H9 (cell line): Measurements from ENCODE around the gene IQGAP2. TPM values are rescaled to one million over a fixed set of nuclear protein-coding genes. Genes with fewer than 3 reads are reported as not detected.

ENCODE experiments used
- DNase-seq: peaks from one replicate; pipeline ENCODE4 v3.0.0-alpha.2; 2017
- H2AFZ ChIP-seq: one replicate; pipeline ENCODE4 v1.6.1; 2013; ENCODE audit warnings: mild to moderate bottlenecking, low read length, control low read depth, moderate library complexity
- H2AK5ac ChIP-seq: 2 replicates; pipeline ENCODE4 v1.6.1; 2013; ENCODE audit warnings: low read length, control low read depth, mixed read lengths; ENCODE audit not compliant: insufficient read length
- H2BK120ac ChIP-seq: one replicate; pipeline ENCODE4 v1.6.1; 2013; ENCODE audit warnings: low read depth, mild to moderate bottlenecking, low read length, control low read depth, inconsistent platforms; ENCODE audit not compliant: poor library complexity, severe bottlenecking
- H2BK12ac ChIP-seq: 2 replicates; pipeline ENCODE4 v1.6.1; 2013; ENCODE audit warnings: low read length, control low read depth, mixed read lengths, low read depth; ENCODE audit not compliant: insufficient read length
- H2BK15ac ChIP-seq: 2 replicates; pipeline ENCODE4 v1.6.1; 2013; ENCODE audit warnings: low read depth, low read length, control low read depth
- H2BK20ac ChIP-seq: one replicate; pipeline ENCODE4 v1.6.1; 2013; ENCODE audit warnings: low read depth, mild to moderate bottlenecking, low read length, control low read depth, inconsistent platforms; ENCODE audit not compliant: poor library complexity, severe bottlenecking
- H2BK5ac ChIP-seq: 2 replicates; pipeline ENCODE4 v1.6.1; 2013; ENCODE audit warnings: low read length, control low read depth, mixed read lengths; ENCODE audit not compliant: insufficient read length
- H3K14ac ChIP-seq: 2 replicates; pipeline ENCODE4 v1.6.1; 2013; ENCODE audit warnings: low read length, control low read depth; ENCODE audit not compliant: insufficient read depth
- H3K18ac ChIP-seq: 2 replicates; pipeline ENCODE4 v1.6.1; 2013; ENCODE audit warnings: low read depth, mild to moderate bottlenecking, mixed read lengths, low read length, control low read depth; ENCODE audit not compliant: insufficient read length
- H3K23ac ChIP-seq: 2 replicates; pipeline ENCODE4 v1.6.1; 2013; ENCODE audit warnings: low read length, control low read depth, mixed read lengths, low read depth; ENCODE audit not compliant: insufficient read length
- H3K23me2 ChIP-seq: 2 replicates; pipeline ENCODE4 v1.6.1; 2013; ENCODE audit warnings: low read depth, mild to moderate bottlenecking, mixed read lengths, low read length, control low read depth; ENCODE audit not compliant: insufficient read length, poor library complexity, severe bottlenecking
- H3K27ac ChIP-seq: 2 replicates; pipeline ENCODE4 v1.5.1; 2013; ENCODE audit warnings: low read length, control low read depth, mixed read lengths, low read depth; ENCODE audit not compliant: insufficient read length
- H3K27me3 ChIP-seq: 2 replicates; pipeline ENCODE4 v1.6.1; 2013; ENCODE audit warnings: low read length, control low read depth, inconsistent platforms; ENCODE audit not compliant: insufficient read depth
- H3K4ac ChIP-seq: 2 replicates; pipeline ENCODE4 v1.6.1; 2013; ENCODE audit warnings: low read depth, mild to moderate bottlenecking, control low read depth, inconsistent platforms, low read length, moderate library complexity
- H3K4me1 ChIP-seq: 2 replicates; pipeline ENCODE4 v1.6.1; 2013; ENCODE audit warnings: low read length, control low read depth, inconsistent platforms; ENCODE audit not compliant: insufficient read depth
- H3K4me2 ChIP-seq: 2 replicates; pipeline ENCODE4 v1.6.1; 2013; ENCODE audit warnings: low read length, control low read depth, mixed read lengths; ENCODE audit not compliant: insufficient read length, insufficient read depth
- H3K56ac ChIP-seq: 2 replicates; pipeline ENCODE4 v1.6.1; 2013; ENCODE audit warnings: low read depth, mild to moderate bottlenecking, mixed read lengths, low read length, control low read depth; ENCODE audit not compliant: insufficient read length
- H3K79me1 ChIP-seq: 2 replicates; pipeline ENCODE4 v1.6.1; 2013; ENCODE audit warnings: low read depth, mild to moderate bottlenecking, moderate library complexity, low read length, control low read depth, inconsistent platforms; ENCODE audit not compliant: insufficient read depth, poor library complexity, severe bottlenecking
- H3K79me2 ChIP-seq: 2 replicates; pipeline ENCODE4 v1.6.1; 2013; ENCODE audit warnings: low read length, control low read depth, inconsistent platforms; ENCODE audit not compliant: insufficient read depth
- H3K9ac ChIP-seq: 2 replicates; pipeline ENCODE4 v1.6.1; 2013; ENCODE audit warnings: low read length, control low read depth, mixed read lengths; ENCODE audit not compliant: insufficient read length; ENCODE audit errors: extremely low read depth
- H3K9me3 ChIP-seq: one replicate; pipeline ENCODE4 v1.6.1; 2013; ENCODE audit warnings: low read depth, low read length, inconsistent platforms; ENCODE audit not compliant: control insufficient read depth
- H3T11ph ChIP-seq: one replicate; pipeline ENCODE4 v1.6.1; 2013; ENCODE audit warnings: mild to moderate bottlenecking, low read length, control low read depth, inconsistent platforms
- H4K20me1 ChIP-seq: one replicate; pipeline ENCODE4 v1.6.1; 2013; ENCODE audit not compliant: control insufficient read depth, insufficient read length, insufficient read depth
- H4K5ac ChIP-seq: 2 replicates; pipeline ENCODE4 v1.6.1; 2013; ENCODE audit warnings: low read depth, mild to moderate bottlenecking, mixed read lengths, low read length, control low read depth; ENCODE audit not compliant: insufficient read length
- H4K8ac ChIP-seq: replicated peaks from 2 replicates; pipeline ENCODE4 v1.6.1; 2013; ENCODE audit warnings: low read length, control low read depth, mixed read lengths, low read depth; ENCODE audit not compliant: insufficient read length
- H4K91ac ChIP-seq: 2 replicates; pipeline ENCODE4 v1.6.1; 2013; ENCODE audit warnings: low read depth, mild to moderate bottlenecking, moderate library complexity, mixed read lengths, low read length, control low read depth; ENCODE audit not compliant: insufficient read length
- H3K27ac Mint-ChIP-seq, 3 experiments: 2 replicates in 2 of 3; 3 replicates in 1 of 3; pipeline ENCODE4 v1.8.0; 2020 to 2021; ENCODE audit warnings: mixed read lengths in 3 of 3, mild to moderate bottlenecking in 1 of 3, moderate library complexity in 1 of 3
- H3K27me3 Mint-ChIP-seq: 2 replicates; pipeline ENCODE4 v1.8.0; 2021; ENCODE audit warnings: low read depth, mild to moderate bottlenecking, moderate library complexity, mixed read lengths
- H3K36me3 Mint-ChIP-seq, 3 experiments: 2 replicates in 2 of 3; 3 replicates in 1 of 3; pipeline ENCODE4 v1.8.0; 2020 to 2021; ENCODE audit warnings: low read depth in 3 of 3, mixed read lengths in 3 of 3; ENCODE audit not compliant: insufficient read depth in 1 of 3
- H3K4me1 Mint-ChIP-seq, 2 experiments: 2 replicates each; pipeline ENCODE4 v1.8.0; 2020; ENCODE audit warnings: mixed read lengths in 2 of 2
- H3K4me3 Mint-ChIP-seq, 2 experiments: 2 replicates in 1 of 2; 3 replicates in 1 of 2; pipeline ENCODE4 v1.8.0; 2020 to 2021; ENCODE audit warnings: mild to moderate bottlenecking in 2 of 2, mixed read lengths in 2 of 2, moderate library complexity in 1 of 2
- H3K9me3 Mint-ChIP-seq, 2 experiments: 2 replicates in 1 of 2; 3 replicates in 1 of 2; pipeline ENCODE4 v1.8.0; 2020; ENCODE audit warnings: mild to moderate bottlenecking in 2 of 2, mixed read lengths in 2 of 2, moderate library complexity in 1 of 2
- WGBS: extraction: QIAGEN DNeasy Blood & Tissue Kit; methylation state at CpG from one replicate; pipeline ENCODE4 v1.1.7; 2013; ENCODE audit warnings: missing lambda C conversion rate, low lambda C conversion rate, mixed read lengths; ENCODE audit not compliant: insufficient read length; ENCODE audit errors: extremely low coverage; 5-methylcytosine and 5-hydroxymethylcytosine counted together
- total RNA-seq: library from RNA; stranded (reverse); gene quantifications from 2 replicates; pipeline ENCODE4 v1.2.1, GENCODE V29; 2021
- TF ChIP-seq, protein P1 (sequence below): fragments of 200-600 bp; sonication (generic); conservative IDR thresholded peaks from 3 replicates; pipeline ENCODE4 v1.8.0; 2021; ENCODE audit warnings: antibody characterized with exemption, mild to moderate bottlenecking

IQGAP2 gene
- total RNA-seq, 1 experiment from 2014 or later: 22.5 TPM

DNA sequence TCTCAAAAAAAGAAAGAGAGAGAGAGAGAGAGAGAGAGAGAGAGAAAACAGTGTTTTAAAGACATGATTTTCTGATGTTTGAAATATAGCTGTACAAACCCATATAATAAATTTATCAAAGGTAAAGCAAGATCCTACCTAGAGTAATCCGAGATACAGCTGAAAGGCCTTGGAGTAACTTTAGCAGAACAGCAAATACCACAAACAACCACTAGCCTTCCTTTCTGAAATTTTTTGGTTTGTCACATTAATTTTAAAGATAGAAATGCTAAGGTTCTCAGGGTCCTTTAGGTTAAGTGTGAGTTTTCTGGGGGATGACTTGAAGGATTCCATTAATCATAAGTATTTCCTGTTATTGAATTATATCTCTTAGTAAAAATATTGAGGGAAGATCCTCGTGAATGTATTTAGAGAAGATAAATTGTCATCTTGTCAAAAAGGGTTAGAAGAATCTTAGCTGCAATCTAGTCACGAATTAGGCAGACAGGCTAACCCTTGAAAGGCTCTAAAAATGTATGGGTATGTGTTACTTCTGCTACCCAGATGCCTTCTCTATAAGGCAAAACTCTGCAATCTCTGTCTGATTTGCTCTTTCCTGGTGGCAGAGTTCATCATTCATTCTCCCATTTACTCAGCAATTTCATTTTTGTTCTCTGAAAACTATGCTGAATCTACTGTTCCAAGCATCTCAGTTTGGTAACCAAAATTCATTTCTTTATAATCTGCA, 192.8 kb downstream of the IQGAP2 start:
- H2AK5ac ChIP-seq: no peak overlapping the region
- H3T11ph ChIP-seq: no peak overlapping the region
- no peak overlapping the region for H4K8ac ChIP-seq
- H3K4ac ChIP-seq: no peak overlapping the region
- H3K79me2 ChIP-seq: no peaks in the 10 kb centered on the region
- no peaks in the 10 kb centered on the region for H3K9me3 ChIP-seq
- H3K4me1 ChIP-seq: no peaks in the 10 kb centered on the region
- no peak overlapping the region for H2BK5ac ChIP-seq
- Mint-ChIP-seq H3K36me3 (peaks cover 0 to 5% (median 0%) of the 10 kb centered on the region in 3 experiments; a peak in 2 of 7 replicates), H3K9me3 (no peaks in the 10 kb centered on the region), H3K4me1 (no peaks in the 10 kb centered on the region), H3K4me3 (no peak overlapping the region), H3K27me3 (no peaks in the 10 kb centered on the region), H3K27ac (no peak overlapping the region)
- H4K5ac ChIP-seq: no peak overlapping the region
- H2AFZ ChIP-seq: no peak overlapping the region
- H3K9ac ChIP-seq: no peak overlapping the region
- H2BK120ac ChIP-seq: no peak overlapping the region
- H3K23ac ChIP-seq: no peak overlapping the region
- H3K4me2 ChIP-seq: no peak overlapping the region
- no CpG with 5 or more reads among the region's 3 CpGs for WGBS
- no peak overlapping the region for H2BK12ac ChIP-seq
- H3K27me3 ChIP-seq: no peaks in the 10 kb centered on the region
- H4K20me1 ChIP-seq: no peaks in the 10 kb centered on the region
- H4K91ac ChIP-seq: no peak overlapping the region
- H3K23me2 ChIP-seq: no peaks in the 10 kb centered on the region
- TF ChIP-seq, protein P1, sequence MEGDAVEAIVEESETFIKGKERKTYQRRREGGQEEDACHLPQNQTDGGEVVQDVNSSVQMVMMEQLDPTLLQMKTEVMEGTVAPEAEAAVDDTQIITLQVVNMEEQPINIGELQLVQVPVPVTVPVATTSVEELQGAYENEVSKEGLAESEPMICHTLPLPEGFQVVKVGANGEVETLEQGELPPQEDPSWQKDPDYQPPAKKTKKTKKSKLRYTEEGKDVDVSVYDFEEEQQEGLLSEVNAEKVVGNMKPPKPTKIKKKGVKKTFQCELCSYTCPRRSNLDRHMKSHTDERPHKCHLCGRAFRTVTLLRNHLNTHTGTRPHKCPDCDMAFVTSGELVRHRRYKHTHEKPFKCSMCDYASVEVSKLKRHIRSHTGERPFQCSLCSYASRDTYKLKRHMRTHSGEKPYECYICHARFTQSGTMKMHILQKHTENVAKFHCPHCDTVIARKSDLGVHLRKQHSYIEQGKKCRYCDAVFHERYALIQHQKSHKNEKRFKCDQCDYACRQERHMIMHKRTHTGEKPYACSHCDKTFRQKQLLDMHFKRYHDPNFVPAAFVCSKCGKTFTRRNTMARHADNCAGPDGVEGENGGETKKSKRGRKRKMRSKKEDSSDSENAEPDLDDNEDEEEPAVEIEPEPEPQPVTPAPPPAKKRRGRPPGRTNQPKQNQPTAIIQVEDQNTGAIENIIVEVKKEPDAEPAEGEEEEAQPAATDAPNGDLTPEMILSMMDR: no peak
- H3K79me1 ChIP-seq: no peaks in the 10 kb centered on the region
- H3K18ac ChIP-seq: no peak overlapping the region
- H3K27ac ChIP-seq: no peak overlapping the region
- H3K14ac ChIP-seq: no peak overlapping the region
- H2BK20ac ChIP-seq: no peak overlapping the region
- no peak for DNase-seq
- H2BK15ac ChIP-seq: no peak overlapping the region
- no peak overlapping the region for H3K56ac ChIP-seq
